Germinal center (tissue), 1 donor: ENCODE results near the gene ZNF443.
"Not testable (repeated sequence)": the region's sequence is repeated elsewhere in the genome, so short reads cannot be mapped to it uniquely, and the experiment has no call there.

ENCODE experiments used
- DNase-seq: peaks from one replicate; pipeline ENCODE4 v3.0.0; 2012; ENCODE audit warnings: mixed read lengths, low spot score

The ZNF443 gene

DNA sequence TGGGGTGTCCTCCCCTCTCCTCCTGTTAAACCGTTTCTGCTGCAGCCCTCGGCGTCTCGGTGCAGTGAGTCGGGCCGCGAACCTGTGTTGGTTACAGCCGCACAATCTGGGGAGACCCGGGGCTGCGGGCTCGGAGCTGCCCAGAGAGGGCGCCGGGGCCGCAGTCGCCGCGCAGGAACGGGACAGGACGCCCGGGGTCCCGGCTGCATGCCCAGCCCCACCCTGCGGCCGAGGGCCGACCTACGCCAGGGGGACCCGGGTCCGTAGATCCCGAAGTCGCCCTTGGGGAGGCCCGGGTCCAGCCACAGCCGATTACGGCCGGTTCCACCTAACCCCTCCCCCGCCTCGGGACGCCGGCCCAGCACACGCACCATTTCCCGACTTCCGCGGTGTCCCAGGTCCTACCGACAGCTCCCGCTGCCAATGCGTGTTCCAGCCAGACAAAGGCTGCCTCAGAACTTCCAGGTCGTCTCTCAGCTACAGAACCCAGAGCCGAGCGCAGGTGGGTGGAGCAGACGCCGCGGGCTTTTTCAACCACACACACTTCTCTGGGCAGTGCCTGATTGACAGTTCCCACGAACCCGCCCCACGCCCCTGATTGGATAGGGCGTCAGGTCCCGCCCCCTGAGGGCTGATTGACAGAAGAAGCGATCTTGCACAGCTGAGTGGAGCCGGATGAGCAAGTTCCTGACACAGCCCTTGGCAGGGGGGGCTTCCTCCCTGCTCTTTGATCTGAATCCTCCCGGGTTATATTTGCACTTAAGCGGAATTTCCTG lies at the start of gene ZNF443:
Gene ZNF443, minus strand, starts transcription at position 481 of the 776 bp plus-strand sequence. Its CDS starts 107 bp downstream, at position 374.
- DNase-seq, result peak; percentile 93

DNA sequence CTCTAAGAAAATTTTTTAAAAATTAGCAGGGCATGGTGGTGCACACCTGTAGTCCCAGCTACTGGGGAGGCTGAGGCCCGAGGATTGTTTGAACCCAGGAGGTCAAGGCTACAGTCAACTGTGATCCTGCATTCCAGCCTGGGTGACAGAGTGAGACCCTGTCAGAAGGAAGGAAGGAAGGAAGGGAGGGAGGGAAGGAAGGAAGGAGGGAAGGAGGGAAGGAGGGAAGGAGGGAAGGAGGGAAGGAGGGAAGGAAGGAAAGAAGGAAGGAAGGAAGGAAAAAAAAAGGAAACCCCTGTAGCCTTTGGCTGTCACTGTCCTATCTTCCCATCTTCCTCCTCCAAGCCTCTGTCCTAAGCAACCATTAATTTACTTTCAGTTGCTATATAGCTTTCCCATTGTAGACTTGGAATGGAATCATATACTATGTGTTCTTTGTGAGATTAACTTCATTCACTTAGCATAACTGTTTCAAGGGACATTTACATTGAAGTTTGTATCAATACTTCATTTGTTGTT lies 45.5 kb upstream of the ZNF443 start:
- not testable (repeated sequence) for DNase-seq

- DNase-seq, result no peak
Measured at GRCh38 chr19:12485571-12485970, 44.8 kb upstream of the ZNF443 start.

DNA sequence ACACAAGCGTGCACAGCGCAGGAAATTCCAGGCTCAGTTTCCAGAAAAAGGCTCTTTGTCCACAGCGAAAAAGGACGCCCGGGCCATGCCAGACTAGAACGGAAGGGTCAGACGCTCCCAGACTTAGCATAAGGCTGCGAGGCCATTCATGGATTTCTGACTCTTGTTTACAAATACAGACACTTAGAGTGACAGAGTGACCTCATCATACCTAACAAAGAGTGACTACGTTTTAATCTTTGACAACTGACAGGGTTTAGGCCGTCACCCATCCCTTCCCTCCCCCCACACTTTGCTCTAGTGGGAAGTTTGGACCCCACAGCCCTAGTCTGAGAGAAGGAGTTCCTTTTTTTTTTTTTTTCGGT lies 44.2 kb upstream of the ZNF443 start:
- DNase-seq, result no peak

DNA sequence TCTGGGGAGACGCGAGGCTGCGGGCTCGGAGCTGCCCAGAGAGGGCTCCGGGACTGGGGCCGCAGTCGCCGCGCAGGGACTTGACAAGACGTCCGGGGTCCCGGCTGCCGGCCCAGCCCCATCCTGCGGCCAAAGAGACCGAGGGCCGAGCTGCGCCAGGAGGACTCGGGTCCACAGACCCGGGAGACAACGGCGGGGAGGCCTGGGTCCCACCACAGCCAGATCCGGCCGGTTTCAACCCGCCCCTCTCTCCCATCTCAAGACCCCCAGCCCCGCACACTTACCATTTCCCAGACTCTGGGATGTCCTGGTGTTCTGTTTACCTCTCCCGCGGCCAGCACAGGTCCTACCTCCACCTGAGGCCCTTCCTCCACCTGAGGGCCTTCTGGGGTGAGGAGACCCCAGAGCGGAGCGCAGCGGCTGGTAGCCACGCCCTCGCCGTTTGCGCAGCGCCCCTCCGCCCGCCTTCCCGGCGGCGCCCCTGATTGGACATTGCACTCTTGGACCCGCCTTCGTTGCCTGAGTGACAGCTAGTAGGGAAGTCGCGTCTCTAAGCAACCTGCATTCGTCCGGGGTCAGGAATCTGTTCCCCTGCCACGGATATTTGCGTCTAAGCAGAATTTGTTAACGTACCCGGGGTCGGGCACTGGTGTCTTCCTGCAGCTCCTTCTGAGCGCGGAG lies 43.7 kb upstream of the ZNF443 start, which contains the start of gene ZNF709:
Gene ZNF709, minus strand, starts transcription at position 446 of the 681 bp plus-strand sequence. Its CDS starts 159 bp downstream, at position 287.
- peak; percentile 92 for DNase-seq

DNA sequence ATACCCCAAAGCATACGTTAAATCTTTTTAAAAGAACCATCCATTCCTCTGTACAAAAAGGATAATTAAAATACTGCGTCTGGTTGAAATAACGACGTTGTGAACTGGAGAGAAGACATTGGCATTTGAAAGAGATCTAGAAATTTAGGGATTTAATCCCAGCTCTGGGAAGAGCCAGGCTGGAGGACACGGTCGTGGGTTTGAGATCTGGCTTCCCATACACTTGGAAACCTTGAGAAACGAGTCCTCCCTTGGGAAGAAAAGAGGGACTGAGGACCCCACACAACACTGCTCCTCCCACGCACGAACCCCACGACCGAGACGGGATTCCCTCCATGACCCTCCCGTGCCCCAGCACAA lies 43.2 kb upstream of the ZNF443 start:
- DNase-seq, result no peak

- no peak for DNase-seq
Measured at GRCh38 chr19:12482509-12482886, 41.7 kb upstream of the ZNF443 start.

DNA sequence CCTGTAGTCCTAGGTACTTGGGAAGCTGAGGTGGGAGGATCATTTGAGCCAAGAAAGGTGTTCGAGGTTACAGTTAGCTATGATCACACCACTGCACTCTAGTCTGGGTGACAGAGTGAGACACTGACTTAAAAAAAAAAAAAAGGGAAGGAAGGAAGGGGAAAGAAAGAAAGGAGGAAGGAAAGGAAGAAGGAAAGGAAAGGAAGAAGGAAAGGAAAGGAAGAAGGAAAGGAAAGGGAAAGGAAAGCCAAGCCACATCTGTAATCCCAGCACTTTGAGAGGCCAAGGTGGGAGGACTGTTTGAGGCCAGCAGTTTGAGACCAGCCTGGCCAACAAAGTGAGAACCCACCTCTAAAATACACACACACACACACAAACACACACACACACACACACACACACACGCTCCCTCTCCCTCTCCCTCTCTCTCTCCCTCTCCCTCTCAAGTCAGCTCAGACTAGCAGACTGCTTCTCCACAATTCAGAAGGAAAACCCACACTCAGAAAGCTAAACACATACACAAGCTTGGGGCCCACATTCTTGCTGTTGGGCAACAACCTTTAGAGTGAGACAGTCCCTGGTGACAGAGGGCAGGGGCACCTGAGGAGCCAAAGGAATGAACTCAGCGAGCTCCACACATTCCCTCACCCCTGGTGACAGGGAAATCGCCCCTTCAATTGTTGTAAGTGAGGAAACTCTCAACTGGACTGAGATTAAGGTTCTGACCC lies 41.1 kb upstream of the ZNF443 start:
- no peak for DNase-seq

- DNase-seq, result no peak
Measured at GRCh38 chr19:12478234-12478941, 37.6 kb upstream of the ZNF443 start.

DNA sequence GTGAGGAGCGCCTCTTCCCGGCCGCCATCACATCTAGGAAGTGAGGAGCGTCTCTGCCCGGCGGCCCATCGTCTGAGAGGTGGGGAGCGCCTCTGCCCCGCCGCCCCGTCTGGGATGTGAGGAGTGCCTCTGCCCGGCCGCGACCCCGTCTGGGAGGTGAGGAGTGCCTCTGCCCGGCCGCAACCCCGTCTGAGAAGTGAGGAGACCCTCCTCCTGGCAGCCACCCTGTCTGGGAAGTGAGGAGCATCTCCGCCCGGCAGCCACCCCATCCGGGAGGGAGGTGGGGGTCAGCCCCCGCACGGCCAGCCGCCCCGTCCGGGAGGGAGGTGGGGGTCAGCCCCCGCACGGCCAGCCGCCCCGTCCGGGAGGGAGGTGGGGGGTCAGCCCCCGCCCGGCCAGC lies 26.8 kb upstream of the ZNF443 start:
- DNase-seq, result not testable (repeated sequence)

DNA sequence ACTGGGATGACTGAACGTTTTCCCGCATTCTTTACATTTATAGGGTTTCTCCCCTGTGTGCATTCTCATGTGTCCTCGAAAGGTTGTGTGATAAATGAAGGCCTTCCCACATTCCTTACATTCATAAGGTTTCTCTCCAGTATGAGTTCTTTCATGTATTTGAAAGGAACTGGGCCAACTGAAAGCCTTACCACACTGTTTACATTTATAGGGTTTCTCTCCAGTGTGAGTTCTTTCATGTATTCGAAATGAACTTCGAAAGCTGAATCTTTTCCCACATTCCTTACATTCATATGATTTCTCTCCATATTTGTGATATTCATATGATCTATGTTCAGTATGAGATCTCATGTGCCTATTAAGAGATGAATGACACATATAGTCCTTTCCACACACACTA lies 24.4 kb upstream of the ZNF443 start:
- no peak for DNase-seq

- DNase-seq, result no peak
Measured at GRCh38 chr19:12464769-12465168, 23.9 kb upstream of the ZNF443 start.

GRCh38 chr19:12464139-12464538 lies 23.3 kb upstream of the ZNF443 start:
- DNase-seq, result not testable (repeated sequence)

- no peak for DNase-seq
Measured at GRCh38 chr19:12453495-12453894, 12.7 kb upstream of the ZNF443 start.

GRCh38 chr19:12450844-12451243 lies 10.0 kb upstream of the ZNF443 start:
- no peak for DNase-seq

- no peak for DNase-seq
Measured at GRCh38 chr19:12448808-12449207, 8.0 kb upstream of the ZNF443 start.

DNA sequence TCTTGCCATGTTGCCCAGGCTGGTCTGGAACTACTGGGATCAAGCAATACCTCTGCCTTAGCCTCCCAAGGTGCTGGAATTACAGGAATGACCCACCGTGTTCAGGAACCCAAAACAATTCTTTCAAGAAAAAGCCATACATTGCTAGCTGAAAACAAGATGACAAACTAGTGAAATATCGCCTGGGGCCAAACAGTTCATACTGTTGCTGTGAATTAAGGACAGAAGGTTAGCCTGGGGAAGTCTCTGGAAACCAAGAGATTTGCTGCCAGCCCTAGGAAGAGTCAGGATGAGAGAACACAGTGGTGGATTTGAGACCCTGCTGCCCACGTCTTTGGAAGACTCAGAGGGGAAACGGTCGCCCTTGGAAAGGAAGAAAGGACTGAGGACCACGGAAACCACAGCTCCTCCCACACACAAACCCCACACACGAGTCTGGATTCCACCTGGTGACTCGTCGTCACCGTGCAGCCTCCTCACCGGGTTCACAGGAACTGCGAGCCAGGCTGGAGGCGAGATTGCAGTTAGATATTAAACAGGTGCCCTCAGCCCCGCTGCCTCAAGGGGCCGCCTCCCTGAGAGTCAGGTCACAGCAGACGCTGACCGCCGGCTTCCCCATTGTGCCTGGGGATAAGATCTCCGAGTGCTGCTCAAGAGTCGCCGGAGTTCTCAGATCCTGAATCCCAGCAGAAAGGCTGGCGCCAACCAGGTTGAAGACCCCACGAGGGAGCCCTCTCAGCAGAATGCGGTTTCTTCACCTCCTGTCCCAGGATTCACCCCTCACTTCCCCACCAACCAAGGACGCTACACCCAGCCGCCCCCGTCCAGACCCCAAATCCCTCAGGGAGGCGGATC lies 908 bp downstream of the ZNF443 start:
- DNase-seq, result not testable (repeated sequence)

DNA sequence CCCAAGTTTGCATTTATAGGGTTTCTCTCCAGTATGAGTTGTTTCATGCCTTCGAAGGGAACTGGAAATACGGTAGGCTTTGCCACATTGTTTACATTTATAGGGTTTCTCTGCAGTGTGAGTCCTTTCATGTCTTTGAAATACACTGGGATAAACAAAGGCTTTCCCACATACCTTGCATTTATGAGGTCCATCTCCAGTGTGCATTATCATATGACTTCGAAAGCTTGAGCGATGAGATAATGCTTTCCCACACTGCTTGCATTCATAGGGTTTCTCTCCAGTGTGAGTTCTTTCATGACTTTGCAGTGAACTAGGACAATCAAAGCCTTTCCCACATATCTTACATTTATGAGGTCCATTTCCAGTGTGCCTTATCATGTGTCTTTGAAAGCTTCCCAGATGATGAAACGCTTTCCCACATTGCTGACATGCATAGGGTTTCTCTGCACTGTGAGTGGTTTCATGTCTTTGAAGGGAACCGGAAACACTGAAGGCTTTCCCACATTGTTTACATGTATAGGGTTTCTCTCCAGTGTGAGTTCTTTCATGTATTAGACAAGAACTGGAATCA lies 10.0 kb downstream of the ZNF443 start:
- DNase-seq, result not testable (repeated sequence)

DNA sequence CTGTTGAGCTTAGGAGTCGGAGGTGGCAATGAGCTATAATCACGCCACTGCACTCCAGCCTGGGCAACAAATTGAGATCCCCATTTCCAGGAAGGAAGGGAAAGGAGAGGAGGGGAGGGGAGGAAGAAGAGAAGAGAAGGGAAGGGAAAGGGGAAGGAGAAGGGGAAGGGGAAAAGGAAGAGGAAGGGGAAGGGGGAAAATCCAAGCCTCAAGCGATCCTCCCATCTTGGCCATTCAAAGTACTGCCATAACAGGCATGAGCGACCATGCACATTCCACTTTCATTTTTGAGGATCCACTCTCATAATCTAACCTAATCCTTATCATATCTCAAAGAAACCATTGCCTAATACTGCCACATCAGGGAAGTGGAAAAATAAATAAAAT lies 14.9 kb downstream of the ZNF443 start:
- no peak for DNase-seq

DNA sequence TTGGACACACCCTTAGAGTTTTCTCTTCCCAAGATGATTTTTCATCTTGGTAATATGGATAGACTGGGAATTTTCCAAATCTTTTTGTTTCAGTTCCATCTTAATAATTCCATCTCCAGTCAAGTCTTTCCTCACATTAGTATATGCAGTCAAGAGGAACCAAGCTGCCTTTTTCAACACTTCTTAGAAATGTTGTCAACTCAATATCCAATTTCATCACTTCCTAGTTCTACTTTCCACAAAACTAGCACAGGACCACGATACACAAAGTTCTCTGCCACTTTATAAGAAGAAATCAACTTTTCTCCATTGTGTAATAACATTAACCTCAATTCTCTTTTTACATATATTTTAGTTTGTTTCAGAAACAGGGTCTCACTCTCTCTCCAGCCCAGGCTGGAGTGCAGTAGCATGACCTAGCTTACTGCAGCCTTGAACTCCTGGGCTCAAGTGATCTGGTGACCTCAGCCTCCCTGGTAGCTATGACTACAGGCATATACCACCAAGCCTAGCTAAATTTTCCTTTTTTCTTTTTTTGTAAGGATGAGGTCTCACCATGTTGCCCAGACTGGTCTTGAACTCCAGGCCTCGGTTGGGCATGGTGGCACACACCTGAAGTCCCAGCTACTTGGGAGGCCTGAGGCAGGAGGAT lies 15.5 kb downstream of the ZNF443 start:
- DNase-seq, result no peak
